Neuron (in vitro differentiated cells): Measurements from ENCODE around the gene TUBA1A.
"Not testable (repeated sequence)": the region's sequence is repeated elsewhere in the genome, so short reads cannot be mapped to it uniquely, and the experiment has no call there.

ENCODE experiments used
- H2AFZ ChIP-seq: one replicate; pipeline ENCODE4 v1.6.1; 2013; ENCODE audit warnings: low read depth, mild to moderate bottlenecking, inconsistent platforms, low read length, moderate library complexity
- H3K27me3 ChIP-seq: one replicate; pipeline ENCODE4 v1.6.1; 2013; ENCODE audit warnings: low read length; ENCODE audit not compliant: insufficient read depth
- H3K36me3 ChIP-seq: one replicate; pipeline ENCODE4 v1.6.1; 2013; ENCODE audit warnings: low read length; ENCODE audit not compliant: insufficient read depth
- H3K4me1 ChIP-seq: one replicate; pipeline ENCODE4 v1.6.1; 2013; ENCODE audit warnings: low read length; ENCODE audit not compliant: insufficient read depth
- H3K4me3 ChIP-seq: 2 replicates; pipeline ENCODE4 v1.5.1; 2013; ENCODE audit warnings: mild to moderate bottlenecking, low read length, moderate library complexity
- H3K9me3 ChIP-seq: one replicate; pipeline ENCODE4 v1.6.1; 2013; ENCODE audit warnings: low read length

TUBA1A gene

GRCh38 chr12:49161092-49161795 is 27.6 kb downstream of the TUBA1A start:
- no peaks in the 10 kb centered on the region for H3K9me3 ChIP-seq
- no peak overlapping the region for H2AFZ ChIP-seq
- H3K4me1 ChIP-seq: no peaks in the 10 kb centered on the region

DNA sequence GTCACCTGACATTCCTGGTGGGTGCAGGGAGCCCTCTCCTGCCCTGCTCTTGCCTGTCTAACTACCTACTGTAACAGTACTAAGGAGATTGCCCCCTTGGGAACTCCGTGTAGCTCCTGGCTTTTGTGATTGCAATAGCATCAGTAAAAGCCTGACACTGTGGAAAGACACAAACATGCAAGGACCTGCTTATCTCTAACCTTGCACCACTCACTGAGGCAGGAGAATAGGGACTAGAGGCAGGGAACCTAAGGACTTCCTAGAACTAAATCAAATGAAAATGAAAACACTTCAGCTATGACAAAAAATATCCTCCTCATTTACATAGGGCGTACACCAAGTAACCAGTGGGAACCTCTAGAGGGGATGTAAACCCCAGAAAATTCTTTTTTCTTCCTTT is 28.5 kb downstream of the TUBA1A start:
- Histone ChIP-seq H3K36me3 (no peaks in the 10 kb centered on the region), H2AFZ (no peak overlapping the region), H3K27me3 (no peaks in the 10 kb centered on the region), H3K4me1 (no peaks in the 10 kb centered on the region), H3K4me3 (no peak overlapping the region), H3K9me3 (no peaks in the 10 kb centered on the region)

More at GRCh38 chr12:49161092-49161795, 27.6 kb downstream of the TUBA1A start:
- Histone ChIP-seq H3K4me3 (no peak overlapping the region), H3K27me3 (no peaks in the 10 kb centered on the region), H3K36me3 (no peaks in the 10 kb centered on the region)

- Histone ChIP-seq H3K36me3 (no peaks in the 10 kb centered on the region), H2AFZ (no peak overlapping the region), H3K4me3 (no peak overlapping the region), H3K4me1 (no peaks in the 10 kb centered on the region), H3K27me3 (no peaks in the 10 kb centered on the region), H3K9me3 (no peaks in the 10 kb centered on the region)
Measured at GRCh38 chr12:49154221-49154620, 34.7 kb downstream of the TUBA1A start.

DNA sequence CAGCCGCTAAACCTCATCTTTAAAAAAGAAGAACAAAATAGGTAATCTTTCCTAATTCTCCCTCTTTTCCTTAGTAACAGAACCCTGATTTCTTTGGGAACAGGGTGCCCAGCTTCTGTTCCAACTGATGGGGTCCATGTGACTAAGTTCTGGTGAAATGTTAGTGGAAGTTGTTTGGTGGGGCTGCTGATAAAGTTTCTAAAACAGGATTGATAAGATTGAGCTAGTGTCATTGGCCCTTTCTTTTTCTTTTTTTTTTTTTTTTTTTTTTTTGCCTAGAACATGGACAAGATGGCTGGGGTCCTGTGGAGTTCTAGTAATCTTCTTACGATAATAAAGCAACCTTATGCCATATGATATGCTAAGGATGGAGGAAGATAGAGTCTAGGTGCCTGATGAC is 41.5 kb downstream of the TUBA1A start:
- H3K27me3 ChIP-seq: no peaks in the 10 kb centered on the region
- no peaks in the 10 kb centered on the region for H3K9me3 ChIP-seq
- no peaks in the 10 kb centered on the region for H3K4me1 ChIP-seq
- no peak overlapping the region for H2AFZ ChIP-seq
- H3K4me3 ChIP-seq: no peak overlapping the region
- H3K36me3 ChIP-seq: no peaks in the 10 kb centered on the region

DNA sequence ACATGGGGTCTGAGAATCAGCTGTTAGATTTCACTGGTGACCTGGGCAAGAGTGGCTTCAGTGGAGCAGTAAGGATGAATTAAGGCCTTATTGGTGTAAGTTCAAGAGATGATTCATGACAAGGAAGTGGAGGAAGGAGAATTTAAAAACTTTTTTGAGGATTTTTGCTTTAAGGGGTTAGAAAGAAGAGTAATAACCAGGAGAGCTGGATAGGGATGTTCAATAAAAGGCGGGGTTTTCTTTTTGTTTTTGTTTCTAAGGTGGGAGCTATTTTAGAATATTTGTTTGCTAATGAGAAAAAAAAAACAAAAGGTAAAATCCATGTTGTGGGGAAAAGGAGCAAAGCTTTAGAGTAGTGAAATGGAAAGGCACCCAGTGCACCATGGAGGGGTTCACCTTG is 42.5 kb downstream of the TUBA1A start:
- H2AFZ ChIP-seq: no peak overlapping the region

GRCh38 chr12:49144384-49144783 is 44.5 kb downstream of the TUBA1A start:
- H3K4me1 ChIP-seq: no peaks in the 10 kb centered on the region
- no peak overlapping the region for H2AFZ ChIP-seq
- H3K36me3 ChIP-seq: no peaks in the 10 kb centered on the region
- H3K4me3 ChIP-seq: no peak overlapping the region
- H3K27me3 ChIP-seq: no peaks in the 10 kb centered on the region
- H3K9me3 ChIP-seq: no peaks in the 10 kb centered on the region

More for the DNA sequence above, 42.5 kb downstream of the TUBA1A start:
- no peaks in the 10 kb centered on the region for H3K27me3 ChIP-seq
- no peaks in the 10 kb centered on the region for H3K4me1 ChIP-seq
- no peaks in the 10 kb centered on the region for H3K36me3 ChIP-seq
- H3K4me3 ChIP-seq: no peak overlapping the region
- H3K9me3 ChIP-seq: no peaks in the 10 kb centered on the region

DNA sequence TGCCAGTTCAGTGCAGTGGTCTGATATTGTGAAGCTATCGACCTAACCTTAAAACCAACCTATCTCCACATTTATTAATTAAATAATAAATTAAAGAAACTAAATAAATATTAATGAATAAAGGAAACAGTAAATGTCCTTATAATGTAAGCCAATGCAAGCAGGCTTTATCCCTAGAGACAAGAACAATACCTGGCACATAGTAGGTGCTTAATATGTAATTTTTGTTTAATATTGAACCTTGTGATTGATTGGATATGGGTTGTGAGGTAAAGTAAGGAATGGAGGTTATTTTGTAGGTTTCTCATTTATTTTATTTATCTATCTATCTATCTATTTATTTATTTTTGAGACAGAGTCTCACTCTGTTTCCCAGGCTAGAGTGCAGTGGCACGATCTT is 49.9 kb downstream of the TUBA1A start:
- Histone ChIP-seq H3K4me3 (no peak overlapping the region), H3K9me3 (no peaks in the 10 kb centered on the region), H3K27me3 (no peaks in the 10 kb centered on the region), H3K4me1 (no peaks in the 10 kb centered on the region), H2AFZ (no peak overlapping the region), H3K36me3 (no peaks in the 10 kb centered on the region)

GRCh38 chr12:49138587-49138986 is 50.3 kb downstream of the TUBA1A start:
- no peaks in the 10 kb centered on the region for H3K9me3 ChIP-seq
- H2AFZ ChIP-seq: no peak overlapping the region
- H3K36me3 ChIP-seq: no peaks in the 10 kb centered on the region
- H3K27me3 ChIP-seq: no peaks in the 10 kb centered on the region
- H3K4me3 ChIP-seq: no peak overlapping the region
- no peaks in the 10 kb centered on the region for H3K4me1 ChIP-seq

GRCh38 chr12:49137476-49137875 is 51.4 kb downstream of the TUBA1A start:
- peaks cover 6% of the 10 kb centered on the region for H3K4me1 ChIP-seq
- no peak overlapping the region for H3K4me3 ChIP-seq
- no peaks in the 10 kb centered on the region for H3K27me3 ChIP-seq
- no peaks in the 10 kb centered on the region for H3K36me3 ChIP-seq
- H3K9me3 ChIP-seq: no peaks in the 10 kb centered on the region
- H2AFZ ChIP-seq: no peak overlapping the region

DNA sequence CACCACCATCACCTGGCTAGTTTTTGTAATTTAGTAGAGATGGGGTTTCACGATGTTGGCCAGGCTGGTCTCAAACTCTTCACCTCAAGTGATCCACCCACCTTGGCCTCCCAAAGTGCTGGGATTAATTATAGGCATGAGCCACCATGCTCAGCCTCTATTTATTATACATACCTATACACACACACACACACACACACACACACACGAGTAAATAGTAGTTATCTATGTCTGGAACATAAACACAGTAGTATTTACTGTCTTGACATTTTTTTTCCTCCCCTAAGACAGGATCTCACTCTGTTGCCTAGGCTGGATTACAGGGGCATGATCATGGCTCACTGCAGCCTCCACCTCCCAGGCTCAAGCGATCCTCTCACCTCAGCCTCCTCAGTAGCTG is 51.9 kb downstream of the TUBA1A start:
- not testable (repeated sequence) for H3K4me3 ChIP-seq, H2AFZ ChIP-seq, H3K9me3 ChIP-seq, H3K36me3 ChIP-seq, H3K27me3 ChIP-seq
- H3K4me1 ChIP-seq: peaks cover 10% of the 10 kb centered on the region
